Breast epithelium (tissue), 4 donors: ENCODE results near the gene MACROD2. TPM values are rescaled to one million over a fixed set of nuclear protein-coding genes. Genes with fewer than 3 reads are reported as not detected.

Experiments
- DNase-seq, 2 donors: peaks; one replicate each; pipeline ENCODE4 v3.0.0-alpha.2; 2019; ENCODE audit warnings: low spot score in 2 of 2
- H3K27ac ChIP-seq, 2 donors: fragments of 200-600 bp; sonication (generic) in 1 of 2; one replicate each; pipeline ENCODE4 v1.5.1; 2016 to 2019; ENCODE audit warnings: mild to moderate bottlenecking in 1 of 2
- H3K27me3 ChIP-seq, 2 donors: fragments of 200-600 bp; sonication (generic) in 1 of 2; one replicate each; pipeline versions ENCODE4 v1.5.1 to v1.6.0; 2017 to 2019; ENCODE audit warnings: control low read depth in 1 of 2, mild to moderate bottlenecking in 1 of 2
- H3K36me3 ChIP-seq: fragments of 200-600 bp; one replicate; pipeline ENCODE4 v1.5.1; 2019
- H3K4me1 ChIP-seq, 2 donors: fragments of 200-600 bp; sonication (generic); one replicate each; pipeline ENCODE4 v1.5.1; 2016 to 2019; ENCODE audit warnings: control low read depth in 1 of 2
- H3K4me3 ChIP-seq, 3 donors: fragments of 200-600 bp; sonication (generic); 1 replicate in 2 of 3; 2 replicates in 1 of 3; pipeline ENCODE4 v1.5.1; 2016 to 2019; ENCODE audit warnings: mild to moderate bottlenecking in 3 of 3, moderate library complexity in 2 of 3
- H3K9me3 ChIP-seq, 2 donors: fragments of 200-600 bp; sonication (generic) in 1 of 2; one replicate each; pipeline ENCODE4 v1.5.1; 2016 to 2019; ENCODE audit warnings: control low read depth in 1 of 2
- POLR2A ChIP-seq: fragments of 450-650 bp; IDR thresholded peaks from one replicate; pipeline ENCODE4 v1.6.1; 2016; ENCODE audit warnings: antibody characterized with exemption, mild to moderate bottlenecking, moderate library complexity
- POLR2AphosphoS5 ChIP-seq, 3 donors: sonication (generic); formaldehyde crosslinking; IDR thresholded peaks; one replicate each; pipeline ENCODE4 v1.6.1; 2017; ENCODE audit warnings: antibody characterized with exemption in 3 of 3
- intact Hi-C: fragments of 100-400 bp; cut with DNase I; formaldehyde crosslinking; loops from one replicate; pipeline ENCODE4 v1.15.1; 2023; ENCODE audit warnings: low total_unique reads
- total RNA-seq, 3 donors: library from RNA; depleted of rRNA; stranded (reverse); fragments of >200 nt; gene quantifications; one replicate each; pipeline ENCODE4 v1.1.0, GENCODE V29; 2016
- TF ChIP-seq, protein P1 (sequence below), 3 donors: fragments of 450-650 bp; IDR thresholded peaks; one replicate each; pipeline ENCODE4 v1.5.1; 2016 to 2017; ENCODE audit warnings: antibody characterized with exemption in 3 of 3, mild to moderate bottlenecking in 3 of 3, moderate library complexity in 3 of 3

Gene MACROD2
- total RNA-seq, 3 donors from 2014 or later = 6.7 to 26.8 (median 8.8) TPM

DNA sequence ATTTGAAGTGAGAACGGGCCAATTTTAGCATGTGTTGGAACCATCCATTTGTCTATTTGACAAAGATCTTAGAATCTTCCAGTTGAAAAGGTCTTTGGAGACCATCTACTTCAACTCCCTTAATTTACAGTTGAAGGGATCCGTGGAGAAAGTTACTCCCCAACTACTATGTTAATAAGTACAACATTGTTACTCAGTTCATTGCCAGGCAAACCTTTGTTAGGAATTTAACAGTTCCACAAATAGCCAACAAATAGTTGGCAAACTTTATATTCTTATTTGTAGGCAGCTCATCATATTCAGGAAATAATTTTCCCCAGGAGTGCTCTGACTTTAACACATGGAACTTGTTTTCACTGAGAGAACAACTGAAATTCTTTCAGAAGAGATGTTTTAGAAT is 423.1 kb downstream of the MACROD2 start:
- Histone ChIP-seq H3K36me3 (no peaks in the 10 kb centered on the region), H3K27me3 (no peaks in the 10 kb centered on the region), H3K9me3 (no peaks in the 10 kb centered on the region), H3K27ac (no peak overlapping the region), H3K4me3 (no peak overlapping the region), H3K4me1 (no peaks in the 10 kb centered on the region)
- intact Hi-C loops = no loop called here
- DNase-seq = no peak
- TF ChIP-seq, protein P1, sequence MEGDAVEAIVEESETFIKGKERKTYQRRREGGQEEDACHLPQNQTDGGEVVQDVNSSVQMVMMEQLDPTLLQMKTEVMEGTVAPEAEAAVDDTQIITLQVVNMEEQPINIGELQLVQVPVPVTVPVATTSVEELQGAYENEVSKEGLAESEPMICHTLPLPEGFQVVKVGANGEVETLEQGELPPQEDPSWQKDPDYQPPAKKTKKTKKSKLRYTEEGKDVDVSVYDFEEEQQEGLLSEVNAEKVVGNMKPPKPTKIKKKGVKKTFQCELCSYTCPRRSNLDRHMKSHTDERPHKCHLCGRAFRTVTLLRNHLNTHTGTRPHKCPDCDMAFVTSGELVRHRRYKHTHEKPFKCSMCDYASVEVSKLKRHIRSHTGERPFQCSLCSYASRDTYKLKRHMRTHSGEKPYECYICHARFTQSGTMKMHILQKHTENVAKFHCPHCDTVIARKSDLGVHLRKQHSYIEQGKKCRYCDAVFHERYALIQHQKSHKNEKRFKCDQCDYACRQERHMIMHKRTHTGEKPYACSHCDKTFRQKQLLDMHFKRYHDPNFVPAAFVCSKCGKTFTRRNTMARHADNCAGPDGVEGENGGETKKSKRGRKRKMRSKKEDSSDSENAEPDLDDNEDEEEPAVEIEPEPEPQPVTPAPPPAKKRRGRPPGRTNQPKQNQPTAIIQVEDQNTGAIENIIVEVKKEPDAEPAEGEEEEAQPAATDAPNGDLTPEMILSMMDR (IDR thresholded peaks at IDR 0.05) = no peak
- no peak for TF ChIP-seq POLR2AphosphoS5 (IDR thresholded peaks at IDR 0.05)
- no peak for TF ChIP-seq POLR2A

DNA sequence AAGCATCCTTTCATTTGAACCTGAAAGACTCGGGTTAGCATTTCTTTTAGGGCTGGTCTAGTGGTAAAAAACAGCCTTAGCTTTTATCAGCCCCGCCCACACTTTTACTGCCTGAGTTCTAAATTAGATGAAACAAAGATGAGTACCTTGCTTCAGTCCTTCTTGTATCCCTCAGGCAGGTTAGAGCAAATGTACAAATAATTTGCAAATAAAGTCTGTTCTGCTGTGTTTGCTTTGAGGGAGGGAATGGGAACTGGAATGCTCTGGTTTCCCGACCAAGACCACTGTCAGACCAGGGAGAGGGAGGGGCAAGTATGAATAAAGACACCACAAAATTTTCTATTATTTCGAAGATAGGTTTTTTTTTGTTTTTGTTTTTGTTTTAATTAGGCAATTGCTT is 427.6 kb downstream of the MACROD2 start:
- H3K27me3 ChIP-seq = no peaks in the 10 kb centered on the region
- no peak overlapping the region for H3K27ac ChIP-seq
- intact Hi-C loops = loop anchor here (10.0 kb wide), 1 partner anchor 1188 kb away; no protein-coding TSS in a partner anchor
- no peak for DNase-seq
- H3K4me1 ChIP-seq = no peaks in the 10 kb centered on the region
- TF ChIP-seq POLR2AphosphoS5 (IDR thresholded peaks at IDR 0.05) (no peak), POLR2A (no peak)
- TF ChIP-seq, protein P1 (IDR thresholded peaks at IDR 0.05) = no peak
- H3K9me3 ChIP-seq = no peaks in the 10 kb centered on the region
- H3K36me3 ChIP-seq = no peaks in the 10 kb centered on the region
- H3K4me3 ChIP-seq = no peak overlapping the region

DNA sequence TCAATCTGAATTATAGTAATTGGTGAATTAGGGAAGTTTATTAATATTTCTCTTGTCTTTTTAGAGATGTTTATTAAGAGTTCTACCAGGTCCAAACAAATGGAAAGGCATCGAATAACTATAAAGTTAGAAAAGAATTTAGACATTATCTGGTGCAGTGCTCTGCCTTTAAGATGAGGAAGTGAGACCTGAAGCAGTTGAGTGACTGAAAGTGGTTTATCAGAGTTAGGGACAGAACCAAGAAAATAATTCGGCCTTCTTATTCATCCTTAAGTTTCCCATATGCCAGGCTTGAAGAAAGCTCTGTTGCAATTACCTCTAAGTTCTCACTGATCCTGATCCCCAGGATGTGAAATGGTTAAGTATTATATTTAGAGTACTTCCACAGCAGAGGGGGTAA is 436.3 kb downstream of the MACROD2 start:
- intact Hi-C loops = no loop called here
- no peaks in the 10 kb centered on the region for H3K36me3 ChIP-seq
- H3K4me3 ChIP-seq = no peak overlapping the region
- TF ChIP-seq POLR2AphosphoS5 (IDR thresholded peaks at IDR 0.05) = no peak
- no peak for TF ChIP-seq POLR2A
- TF ChIP-seq, protein P1 (IDR thresholded peaks at IDR 0.05) = no peak
- no peaks in the 10 kb centered on the region for H3K9me3 ChIP-seq
- no peaks in the 10 kb centered on the region for H3K27me3 ChIP-seq
- no peaks in the 10 kb centered on the region for H3K4me1 ChIP-seq
- DNase-seq = no peak
- H3K27ac ChIP-seq = no peak overlapping the region

DNA sequence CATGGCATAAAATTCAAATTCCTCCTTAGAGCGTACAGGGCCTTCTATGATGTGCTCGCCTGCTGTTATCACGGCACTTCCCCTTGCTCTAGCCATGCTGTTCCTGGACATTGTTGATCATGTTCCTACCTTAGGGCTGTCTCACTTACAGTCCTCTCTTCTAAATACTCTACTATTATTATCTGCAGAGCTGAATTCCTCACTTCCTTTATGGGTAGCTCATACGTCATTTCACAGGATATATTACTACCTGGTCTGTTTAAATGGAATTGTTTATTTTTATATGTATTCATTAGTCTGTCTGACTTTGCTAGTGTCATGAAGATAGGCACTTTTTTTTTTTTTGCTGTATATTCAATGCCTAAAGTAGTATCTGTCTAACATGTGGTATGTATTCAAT is 436.8 kb downstream of the MACROD2 start:
- intact Hi-C loops = no loop called here
- TF ChIP-seq POLR2AphosphoS5 (IDR thresholded peaks at IDR 0.05) = no peak
- TF ChIP-seq POLR2A = no peak
- TF ChIP-seq, protein P1 (IDR thresholded peaks at IDR 0.05) = no peak
- H3K4me1 ChIP-seq = no peaks in the 10 kb centered on the region

DNA sequence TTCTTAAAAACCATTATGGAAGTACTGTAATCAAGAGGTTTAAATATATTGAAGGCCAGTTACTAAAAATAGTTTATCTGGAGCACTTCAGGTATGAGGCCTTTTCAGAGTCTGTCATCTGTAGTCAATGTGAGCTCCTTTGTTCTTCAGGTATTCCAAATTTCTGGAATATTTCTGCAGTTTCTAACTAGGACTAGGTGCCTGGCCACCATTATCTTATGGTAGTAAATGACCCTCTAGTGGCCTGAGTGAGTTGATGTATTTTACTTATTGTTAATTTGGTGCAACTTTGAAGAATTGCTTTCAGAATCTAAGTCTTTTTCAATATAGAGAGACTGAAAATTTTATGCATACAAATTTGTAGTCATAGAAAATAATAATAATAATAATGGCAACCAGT is 437.3 kb downstream of the MACROD2 start:
- H3K27me3 ChIP-seq = no peaks in the 10 kb centered on the region
- no peaks in the 10 kb centered on the region for H3K9me3 ChIP-seq
- H3K4me3 ChIP-seq = no peak overlapping the region
- no peaks in the 10 kb centered on the region for H3K36me3 ChIP-seq
- no peak overlapping the region for H3K27ac ChIP-seq
- intact Hi-C loops = no loop called here
- DNase-seq = no peak
- no peaks in the 10 kb centered on the region for H3K4me1 ChIP-seq
- TF ChIP-seq, protein P1 (IDR thresholded peaks at IDR 0.05) = no peak
- TF ChIP-seq POLR2AphosphoS5 (IDR thresholded peaks at IDR 0.05) = no peak

More for the DNA sequence above, 436.8 kb downstream of the MACROD2 start:
- no peak overlapping the region for H3K4me3 ChIP-seq
- H3K36me3 ChIP-seq = no peaks in the 10 kb centered on the region
- no peaks in the 10 kb centered on the region for H3K27me3 ChIP-seq
- H3K9me3 ChIP-seq = no peaks in the 10 kb centered on the region
- H3K27ac ChIP-seq = no peak overlapping the region
- no peak for DNase-seq
